HEK293 (cell line): ENCODE results near the gene PPFIBP1.

ENCODE experiments used
- CTCF ChIA-PET: fragments of 350-600 bp; formaldehyde crosslinking; extraction: SDS; loops from one replicate; lab custom pipeline; 2021; ENCODE audit warnings: antibody characterized with exemption; lab: Yijun Ruan, JAX
- POLR2A ChIA-PET: fragments of 300-600 bp; formaldehyde crosslinking; extraction: SDS; loops from one replicate; lab custom pipeline; 2020; ENCODE audit warnings: antibody characterized with exemption, inconsistent platforms; lab: Yijun Ruan, JAX
- H3K27ac ChIP-seq: fragments of 200-500 bp; sonication (Bioruptor generic); 2 replicates; pipeline ENCODE4 v1.5.1; 2014; ENCODE audit warnings: low read depth, low read length, control low read depth, inconsistent platforms; ENCODE audit errors: extremely low read depth
- H3K36me3 ChIP-seq, 2 experiments: fragments of 200-500 bp in 1 of 2; sonication (Bioruptor generic) in 1 of 2; 1 replicate in 1 of 2; 2 replicates in 1 of 2; pipeline ENCODE4 v1.5.1; 2014 to 2017; ENCODE audit warnings: inconsistent platforms in 2 of 2, low read length in 2 of 2; ENCODE audit not compliant: control insufficient read depth in 2 of 2, insufficient read depth in 1 of 2
- H3K4me1 ChIP-seq: fragments of 200-500 bp; sonication (Bioruptor generic); 2 replicates; pipeline ENCODE4 v1.5.1; 2014; ENCODE audit warnings: mild to moderate bottlenecking, low read length, inconsistent platforms; ENCODE audit not compliant: control insufficient read depth, insufficient read depth
- H3K4me3 ChIP-seq: 2 replicates; pipeline ENCODE4 v1.5.1; 2011; ENCODE audit warnings: low read depth, mild to moderate bottlenecking, control low read depth, low read length, moderate library complexity
- H3K9me3 ChIP-seq: fragments of 200-500 bp; sonication (Bioruptor generic); 2 replicates; pipeline ENCODE4 v1.5.1; 2014; ENCODE audit warnings: low read depth, low read length, inconsistent platforms; ENCODE audit not compliant: control insufficient read depth, insufficient read depth
- IKZF3 ChIP-seq: fragments of 450-650 bp; IDR thresholded peaks from 2 replicates; pipeline ENCODE4 v1.5.0; 2018; ENCODE audit warnings: missing biosample characterization, mild to moderate bottlenecking, missing genetic modification characterization, moderate library complexity
- SP2 ChIP-seq: fragments of 450-650 bp; formaldehyde crosslinking; IDR thresholded peaks from 2 replicates; pipeline ENCODE4 v1.5.1; 2016; ENCODE audit warnings: missing biosample characterization, missing genetic modification characterization
- SP3 ChIP-seq: fragments of 450-650 bp; formaldehyde crosslinking; IDR thresholded peaks from 2 replicates; pipeline ENCODE4 v1.5.1; 2016; ENCODE audit warnings: missing biosample characterization, missing genetic modification characterization
- YY1 ChIP-seq: fragments of 450-650 bp; formaldehyde crosslinking; IDR thresholded peaks from 2 replicates; pipeline ENCODE4 v1.5.1; 2018; ENCODE audit warnings: missing biosample characterization, missing genetic modification characterization
- ZNF121 ChIP-seq: fragments of 450-650 bp; formaldehyde crosslinking; IDR thresholded peaks from 2 replicates; pipeline ENCODE4 v1.5.1; 2016; ENCODE audit warnings: missing biosample characterization, missing genetic modification characterization
- ZNF19 ChIP-seq: fragments of 450-650 bp; formaldehyde crosslinking; IDR thresholded peaks from 2 replicates; pipeline ENCODE4; 2016; ENCODE audit warnings: missing biosample characterization, missing genetic modification characterization, low read depth
- ZNF248 ChIP-seq: fragments of 450-650 bp; formaldehyde crosslinking; IDR thresholded peaks from 2 replicates; pipeline ENCODE4 v1.5.1; 2017; ENCODE audit warnings: missing biosample characterization, missing genetic modification characterization
- ZNF501 ChIP-seq: fragments of 450-650 bp; formaldehyde crosslinking; IDR thresholded peaks from 2 replicates; pipeline ENCODE4 v1.5.1; 2016; ENCODE audit warnings: missing biosample characterization, missing genetic modification characterization
- ZNF555 ChIP-seq: fragments of 450-650 bp; formaldehyde crosslinking; conservative IDR thresholded peaks from 2 replicates; pipeline ENCODE4 v1.5.1; 2017; ENCODE audit warnings: missing biosample characterization, mild to moderate bottlenecking, missing genetic modification characterization, inconsistent platforms
- ZNF837 ChIP-seq: fragments of 450-650 bp; formaldehyde crosslinking; IDR thresholded peaks from 2 replicates; pipeline ENCODE4 v1.5.1; 2016; ENCODE audit warnings: missing biosample characterization, missing genetic modification characterization
- TF ChIP-seq, protein P1 (sequence below): fragments of 450-650 bp; formaldehyde crosslinking; IDR thresholded peaks from 2 replicates; pipeline ENCODE4 v1.5.1; 2016; ENCODE audit warnings: missing biosample characterization, missing genetic modification characterization, borderline replicate concordance
- TF ChIP-seq, protein P2 (sequence below): fragments of 450-650 bp; formaldehyde crosslinking; conservative IDR thresholded peaks from 2 replicates; pipeline ENCODE4 v1.5.1; 2016; ENCODE audit warnings: low read depth, missing biosample characterization, missing genetic modification characterization
- TF ChIP-seq, protein P3 (sequence below): fragments of 450-650 bp; formaldehyde crosslinking; IDR thresholded peaks from 2 replicates; pipeline ENCODE4 v1.5.1; 2016; ENCODE audit warnings: missing biosample characterization, missing genetic modification characterization
- TF ChIP-seq, protein P4 (sequence below): fragments of 450-650 bp; formaldehyde crosslinking; IDR thresholded peaks from 2 replicates; pipeline ENCODE4 v1.5.1; 2016; ENCODE audit warnings: missing biosample characterization, missing genetic modification characterization
- TF ChIP-seq, protein P5 (sequence below): fragments of 450-650 bp; formaldehyde crosslinking; IDR thresholded peaks from 2 replicates; pipeline ENCODE4 v1.5.1; 2016; ENCODE audit warnings: missing biosample characterization, missing genetic modification characterization

PPFIBP1 gene

DNA sequence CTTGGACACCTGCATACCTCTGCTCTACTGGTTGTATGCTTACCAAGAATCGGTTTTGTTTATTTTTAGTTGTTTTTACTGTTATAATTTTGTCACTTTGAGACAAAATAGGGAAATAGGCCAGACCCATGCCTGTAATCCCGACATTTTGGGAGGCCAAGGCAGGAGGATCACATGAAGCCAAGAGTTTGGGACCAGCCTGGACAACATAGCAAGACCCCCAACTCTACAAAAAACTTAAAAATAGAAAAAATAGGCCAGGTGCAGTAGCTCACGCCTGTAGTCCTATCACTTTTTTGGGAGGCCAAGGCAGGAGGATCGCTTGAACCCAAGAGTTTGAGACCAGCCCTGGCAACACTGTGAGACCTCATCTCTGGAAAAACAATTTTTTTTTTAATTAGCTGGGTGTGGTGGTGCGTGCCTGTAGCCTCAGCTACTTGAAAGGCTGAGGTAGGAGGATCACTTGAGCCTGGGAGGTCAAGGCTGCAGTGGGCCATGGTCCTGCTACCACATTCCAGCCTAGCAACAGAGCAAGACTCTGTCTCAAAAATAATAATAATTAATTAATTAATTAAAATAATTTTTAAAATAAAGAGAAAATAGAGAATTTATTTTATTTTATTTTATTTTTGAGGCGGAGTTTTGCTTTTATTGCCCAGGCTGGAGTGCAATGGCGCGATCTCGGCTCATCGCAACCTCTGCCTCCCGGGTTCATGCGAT is 185.4 kb downstream of the PPFIBP1 start:
- CTCF ChIA-PET = interaction anchor here (0.6 kb wide), 1 partner anchor 405 kb away, joined by 3 read pairs; no protein-coding TSS in a partner anchor
- Histone ChIP-seq H3K4me3 (no peak overlapping the region), H3K9me3 (no peaks in the 10 kb centered on the region), H3K36me3 (peaks cover 8 to 9% of the 10 kb centered on the region in 2 experiments; a peak in 2 of 3 replicates), H3K4me1 (0 out of 2 replicates have a peak, but pooled peaks cover 2% of the 10 kb centered on the region), H3K27ac (no peak overlapping the region)
- TF ChIP-seq ZNF121 (tag by site-specific recombination) (peak; percentile 59; the same call in 1 of the 2 replicates), ZNF19 (tag by site-specific recombination) (no peak)
- POLR2A ChIA-PET = interaction anchor here (1.1 to 1.2 kb wide), 2 partner anchors 8 to 71 kb away, joined by 3 to 5 read pairs; partner anchors contain the start of genes KLHL42 and MANSC4

DNA sequence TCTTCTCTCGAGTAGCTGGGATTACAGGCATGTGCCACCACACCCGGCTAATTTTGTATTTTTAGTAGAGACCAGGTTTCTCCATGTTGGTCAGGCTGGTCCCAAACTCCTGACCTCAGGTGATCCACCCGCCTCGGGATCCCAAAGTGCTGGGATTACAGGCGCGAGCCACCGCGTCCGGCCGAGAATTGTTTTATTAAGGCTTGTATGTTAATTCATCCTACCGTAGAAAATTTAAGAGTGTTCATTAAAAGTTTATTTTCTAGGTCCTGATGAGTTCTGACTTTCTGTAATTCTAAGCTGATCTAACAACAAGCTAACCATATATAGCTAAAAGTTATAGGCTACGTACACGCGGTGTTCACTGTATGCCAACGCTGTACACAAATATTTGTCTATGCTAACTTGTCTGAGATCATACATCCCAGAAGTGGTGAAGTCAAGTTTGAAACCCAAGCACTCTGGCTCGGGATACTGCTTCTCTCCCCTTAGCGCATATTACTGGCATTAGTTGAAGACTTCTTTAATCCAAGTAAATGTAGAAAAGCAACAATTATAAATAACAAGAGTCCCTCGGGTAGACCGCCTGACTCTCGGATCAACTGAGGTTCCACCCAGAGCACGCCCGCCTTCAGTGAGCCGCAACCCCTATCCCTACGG is 186.1 kb downstream of the PPFIBP1 start:
- no peak for TF ChIP-seq IKZF3
- TF ChIP-seq, protein P1, sequence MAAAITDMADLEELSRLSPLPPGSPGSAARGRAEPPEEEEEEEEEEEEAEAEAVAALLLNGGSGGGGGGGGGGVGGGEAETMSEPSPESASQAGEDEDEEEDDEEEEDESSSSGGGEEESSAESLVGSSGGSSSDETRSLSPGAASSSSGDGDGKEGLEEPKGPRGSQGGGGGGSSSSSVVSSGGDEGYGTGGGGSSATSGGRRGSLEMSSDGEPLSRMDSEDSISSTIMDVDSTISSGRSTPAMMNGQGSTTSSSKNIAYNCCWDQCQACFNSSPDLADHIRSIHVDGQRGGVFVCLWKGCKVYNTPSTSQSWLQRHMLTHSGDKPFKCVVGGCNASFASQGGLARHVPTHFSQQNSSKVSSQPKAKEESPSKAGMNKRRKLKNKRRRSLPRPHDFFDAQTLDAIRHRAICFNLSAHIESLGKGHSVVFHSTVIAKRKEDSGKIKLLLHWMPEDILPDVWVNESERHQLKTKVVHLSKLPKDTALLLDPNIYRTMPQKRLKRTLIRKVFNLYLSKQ (tag by site-specific recombination) = no peak
- TF ChIP-seq, protein P2, sequence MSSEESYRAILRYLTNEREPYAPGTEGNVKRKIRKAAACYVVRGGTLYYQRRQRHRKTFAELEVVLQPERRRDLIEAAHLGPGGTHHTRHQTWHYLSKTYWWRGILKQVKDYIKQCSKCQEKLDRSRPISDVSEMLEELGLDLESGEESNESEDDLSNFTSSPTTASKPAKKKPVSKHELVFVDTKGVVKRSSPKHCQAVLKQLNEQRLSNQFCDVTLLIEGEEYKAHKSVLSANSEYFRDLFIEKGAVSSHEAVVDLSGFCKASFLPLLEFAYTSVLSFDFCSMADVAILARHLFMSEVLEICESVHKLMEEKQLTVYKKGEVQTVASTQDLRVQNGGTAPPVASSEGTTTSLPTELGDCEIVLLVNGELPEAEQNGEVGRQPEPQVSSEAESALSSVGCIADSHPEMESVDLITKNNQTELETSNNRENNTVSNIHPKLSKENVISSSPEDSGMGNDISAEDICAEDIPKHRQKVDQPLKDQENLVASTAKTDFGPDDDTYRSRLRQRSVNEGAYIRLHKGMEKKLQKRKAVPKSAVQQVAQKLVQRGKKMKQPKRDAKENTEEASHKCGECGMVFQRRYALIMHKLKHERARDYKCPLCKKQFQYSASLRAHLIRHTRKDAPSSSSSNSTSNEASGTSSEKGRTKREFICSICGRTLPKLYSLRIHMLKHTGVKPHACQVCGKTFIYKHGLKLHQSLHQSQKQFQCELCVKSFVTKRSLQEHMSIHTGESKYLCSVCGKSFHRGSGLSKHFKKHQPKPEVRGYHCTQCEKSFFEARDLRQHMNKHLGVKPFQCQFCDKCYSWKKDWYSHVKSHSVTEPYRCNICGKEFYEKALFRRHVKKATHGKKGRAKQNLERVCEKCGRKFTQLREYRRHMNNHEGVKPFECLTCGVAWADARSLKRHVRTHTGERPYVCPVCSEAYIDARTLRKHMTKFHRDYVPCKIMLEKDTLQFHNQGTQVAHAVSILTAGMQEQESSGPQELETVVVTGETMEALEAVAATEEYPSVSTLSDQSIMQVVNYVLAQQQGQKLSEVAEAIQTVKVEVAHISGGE = no peak
- TF ChIP-seq SP3 (tag by site-specific recombination) = no peak
- TF ChIP-seq ZNF501 = no peak
- no peak for TF ChIP-seq ZNF837
- TF ChIP-seq, all 188 proteins: peak for 0
- Histone ChIP-seq H3K9me3 (no peaks in the 10 kb centered on the region), H3K4me1 (0 out of 2 replicates have a peak, but pooled peaks cover 2% of the 10 kb centered on the region), H3K36me3 (peaks cover 10 to 16% of the 10 kb centered on the region in 2 experiments), H3K27ac (peak overlapping the region; percentile 64; the same call in 1 of the 2 replicates), H3K4me3 (peak overlapping the region; percentile 93)
- ChIA-PET CTCF (no interaction called here), POLR2A (interaction anchor here (0.6 to 1.2 kb wide), 4 partner anchors 9 to 70 kb away, joined by 3 to 5 read pairs (median 4); partner anchors contain the start of genes KLHL42 and MANSC4)

DNA sequence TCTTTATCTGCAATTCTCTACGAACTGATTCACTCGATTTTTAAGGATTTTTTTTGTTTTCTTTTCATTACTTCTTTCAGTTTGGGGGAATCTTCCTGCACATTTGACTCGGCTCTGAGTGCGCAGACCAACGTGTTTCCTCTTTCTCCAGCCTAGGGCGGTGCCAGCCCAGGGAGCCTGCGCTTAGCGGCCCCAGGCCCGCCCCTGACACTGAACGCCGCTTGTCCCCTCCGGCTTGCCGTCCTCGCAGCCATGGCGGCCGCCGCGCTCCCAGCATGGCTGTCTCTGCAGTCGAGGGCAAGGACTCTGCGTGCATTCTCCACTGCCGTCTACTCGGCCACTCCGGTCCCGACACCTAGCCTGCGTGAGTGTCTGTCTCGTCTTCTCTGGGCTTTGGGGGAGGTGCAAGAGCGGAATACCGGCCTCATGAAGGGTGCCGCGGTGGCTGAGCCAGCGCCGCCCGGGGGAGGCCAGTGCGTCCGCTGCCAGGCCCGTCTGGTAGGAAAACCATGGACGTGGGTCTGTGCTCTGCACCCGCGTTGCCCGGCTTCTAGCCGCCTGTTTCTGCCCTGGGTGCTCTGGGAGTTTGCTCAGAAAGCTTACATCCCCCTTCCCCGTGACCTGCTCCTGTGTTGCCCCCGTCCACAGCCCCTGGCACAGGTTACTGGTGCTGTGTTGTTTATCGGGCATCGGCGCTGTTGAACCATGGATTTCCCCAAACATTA is 186.7 kb downstream of the PPFIBP1 start, which contains the start of gene MRPS35:
Gene MRPS35 (plus strand): TSS at position 241 of the 725 bp plus-strand sequence. CDS start 12 bp downstream, at position 253.
- Histone ChIP-seq H3K4me3 (peak within 1 kb of the TSS; percentile 93), H3K27ac (peak within 1 kb of the TSS; percentile 64), H3K9me3 (no peaks in the 10 kb centered on the region), H3K4me1 (0 out of 2 replicates have a peak, but pooled peaks cover 2% of the 10 kb centered on the region), H3K36me3 (peaks cover 15 to 18% of the 10 kb centered on the region in 2 experiments)
- POLR2A ChIA-PET = interaction anchor here (0.6 to 1.2 kb wide), 4 partner anchors 9 to 69 kb away, joined by 3 to 5 read pairs (median 4); partner anchors contain the start of genes KLHL42 and MANSC4
- CTCF ChIA-PET = no interaction called here
- TF ChIP-seq, protein P3, sequence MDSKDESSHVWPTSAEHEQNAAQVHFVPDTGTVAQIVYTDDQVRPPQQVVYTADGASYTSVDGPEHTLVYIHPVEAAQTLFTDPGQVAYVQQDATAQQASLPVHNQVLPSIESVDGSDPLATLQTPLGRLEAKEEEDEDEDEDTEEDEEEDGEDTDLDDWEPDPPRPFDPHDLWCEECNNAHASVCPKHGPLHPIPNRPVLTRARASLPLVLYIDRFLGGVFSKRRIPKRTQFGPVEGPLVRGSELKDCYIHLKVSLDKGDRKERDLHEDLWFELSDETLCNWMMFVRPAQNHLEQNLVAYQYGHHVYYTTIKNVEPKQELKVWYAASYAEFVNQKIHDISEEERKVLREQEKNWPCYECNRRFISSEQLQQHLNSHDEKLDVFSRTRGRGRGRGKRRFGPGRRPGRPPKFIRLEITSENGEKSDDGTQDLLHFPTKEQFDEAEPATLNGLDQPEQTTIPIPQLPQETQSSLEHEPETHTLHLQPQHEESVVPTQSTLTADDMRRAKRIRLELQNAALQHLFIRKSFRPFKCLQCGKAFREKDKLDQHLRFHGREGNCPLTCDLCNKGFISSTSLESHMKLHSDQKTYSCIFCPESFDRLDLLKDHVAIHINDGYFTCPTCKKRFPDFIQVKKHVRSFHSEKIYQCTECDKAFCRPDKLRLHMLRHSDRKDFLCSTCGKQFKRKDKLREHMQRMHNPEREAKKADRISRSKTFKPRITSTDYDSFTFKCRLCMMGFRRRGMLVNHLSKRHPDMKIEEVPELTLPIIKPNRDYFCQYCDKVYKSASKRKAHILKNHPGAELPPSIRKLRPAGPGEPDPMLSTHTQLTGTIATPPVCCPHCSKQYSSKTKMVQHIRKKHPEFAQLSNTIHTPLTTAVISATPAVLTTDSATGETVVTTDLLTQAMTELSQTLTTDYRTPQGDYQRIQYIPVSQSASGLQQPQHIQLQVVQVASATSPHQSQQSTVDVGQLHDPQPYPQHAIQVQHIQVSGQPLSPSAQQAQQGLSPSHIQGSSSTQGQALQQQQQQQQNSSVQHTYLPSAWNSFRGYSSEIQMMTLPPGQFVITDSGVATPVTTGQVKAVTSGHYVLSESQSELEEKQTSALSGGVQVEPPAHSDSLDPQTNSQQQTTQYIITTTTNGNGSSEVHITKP (tag by site-specific recombination) = peak; percentile 24; the same call in 1 of the 2 replicates
- no peak for TF ChIP-seq ZNF555
- no peak for TF ChIP-seq ZNF248 (tag by site-specific recombination)
- peak; percentile 64 for TF ChIP-seq SP2 (tag by site-specific recombination)
- TF ChIP-seq, protein P4, sequence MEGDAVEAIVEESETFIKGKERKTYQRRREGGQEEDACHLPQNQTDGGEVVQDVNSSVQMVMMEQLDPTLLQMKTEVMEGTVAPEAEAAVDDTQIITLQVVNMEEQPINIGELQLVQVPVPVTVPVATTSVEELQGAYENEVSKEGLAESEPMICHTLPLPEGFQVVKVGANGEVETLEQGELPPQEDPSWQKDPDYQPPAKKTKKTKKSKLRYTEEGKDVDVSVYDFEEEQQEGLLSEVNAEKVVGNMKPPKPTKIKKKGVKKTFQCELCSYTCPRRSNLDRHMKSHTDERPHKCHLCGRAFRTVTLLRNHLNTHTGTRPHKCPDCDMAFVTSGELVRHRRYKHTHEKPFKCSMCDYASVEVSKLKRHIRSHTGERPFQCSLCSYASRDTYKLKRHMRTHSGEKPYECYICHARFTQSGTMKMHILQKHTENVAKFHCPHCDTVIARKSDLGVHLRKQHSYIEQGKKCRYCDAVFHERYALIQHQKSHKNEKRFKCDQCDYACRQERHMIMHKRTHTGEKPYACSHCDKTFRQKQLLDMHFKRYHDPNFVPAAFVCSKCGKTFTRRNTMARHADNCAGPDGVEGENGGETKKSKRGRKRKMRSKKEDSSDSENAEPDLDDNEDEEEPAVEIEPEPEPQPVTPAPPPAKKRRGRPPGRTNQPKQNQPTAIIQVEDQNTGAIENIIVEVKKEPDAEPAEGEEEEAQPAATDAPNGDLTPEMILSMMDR (tag by site-specific recombination) = peak; percentile 77
- peak; percentile 100 for TF ChIP-seq YY1 (tag by site-specific recombination)
- TF ChIP-seq, protein P5, sequence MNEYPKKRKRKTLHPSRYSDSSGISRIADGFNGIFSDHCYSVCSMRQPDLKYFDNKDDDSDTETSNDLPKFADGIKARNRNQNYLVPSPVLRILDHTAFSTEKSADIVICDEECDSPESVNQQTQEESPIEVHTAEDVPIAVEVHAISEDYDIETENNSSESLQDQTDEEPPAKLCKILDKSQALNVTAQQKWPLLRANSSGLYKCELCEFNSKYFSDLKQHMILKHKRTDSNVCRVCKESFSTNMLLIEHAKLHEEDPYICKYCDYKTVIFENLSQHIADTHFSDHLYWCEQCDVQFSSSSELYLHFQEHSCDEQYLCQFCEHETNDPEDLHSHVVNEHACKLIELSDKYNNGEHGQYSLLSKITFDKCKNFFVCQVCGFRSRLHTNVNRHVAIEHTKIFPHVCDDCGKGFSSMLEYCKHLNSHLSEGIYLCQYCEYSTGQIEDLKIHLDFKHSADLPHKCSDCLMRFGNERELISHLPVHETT = peak; percentile 93; the same call in 1 of the 2 replicates
